Gastrocnemius medialis (tissue), 4 donors: ENCODE data around the gene P2RX2. TPM values are rescaled to one million over a fixed set of nuclear protein-coding genes. Genes with fewer than 3 reads are reported as not detected.

ENCODE experiments used
- ATAC-seq, 2 donors: fragments of 150-250 bp; one replicate each; pipeline ENCODE4 v1.9.1; 2016
- DNase-seq, 2 donors: peaks; one replicate each; pipeline ENCODE4 v3.0.0-alpha.2; 2019
- H3K27ac ChIP-seq, 4 donors: fragments of 200-600 bp; sonication (generic); 1 replicate in 1 of 4; 2 replicates in 3 of 4; pipeline ENCODE4 v1.5.1; 2016 to 2018; ENCODE audit warnings: mild to moderate bottlenecking in 2 of 4, moderate library complexity in 1 of 4
- H3K27me3 ChIP-seq, 3 donors: fragments of 200-600 bp; sonication (generic) in 2 of 3; 1 replicate in 1 of 3; 2 replicates in 2 of 3; pipeline versions ENCODE4 v1.5.1 to v1.6.0; 2016 to 2019; ENCODE audit warnings: mild to moderate bottlenecking in 1 of 3, moderate library complexity in 1 of 3
- H3K36me3 ChIP-seq, 2 donors: fragments of 200-600 bp; sonication (generic) in 1 of 2; one replicate each; pipeline ENCODE4 v1.5.1; 2017 to 2018
- H3K4me1 ChIP-seq, 2 donors: fragments of 200-600 bp; sonication (generic) in 1 of 2; one replicate each; pipeline ENCODE4 v1.5.1; 2016 to 2017; ENCODE audit warnings: mild to moderate bottlenecking in 2 of 2
- H3K4me3 ChIP-seq, 4 donors: fragments of 200-600 bp; sonication (generic) in 3 of 4; 1 replicate in 1 of 4; 2 replicates in 3 of 4; pipeline ENCODE4 v1.5.1; 2016 to 2019; ENCODE audit warnings: mild to moderate bottlenecking in 2 of 4
- H3K9me3 ChIP-seq, 3 donors: fragments of 200-600 bp; sonication (generic) in 2 of 3; 1 replicate in 1 of 3; 2 replicates in 2 of 3; pipeline ENCODE4 v1.5.1; 2016 to 2019
- CTCF ChIP-seq, 5 experiments: fragments of 450-650 bp in 3 of 5; fragments of 200-600 bp in 2 of 5; sonication (generic) in 2 of 5; IDR thresholded peaks in 4 of 5; conservative IDR thresholded peaks in 1 of 5; 1 replicate in 4 of 5; 2 replicates in 1 of 5; pipeline ENCODE4 v1.5.1; 2016 to 2019; ENCODE audit warnings: antibody characterized with exemption in 5 of 5, mild to moderate bottlenecking in 3 of 5, moderate library complexity in 3 of 5
- POLR2A ChIP-seq, 2 donors: fragments of 450-650 bp; IDR thresholded peaks; one replicate each; pipeline ENCODE4 v1.6.1; 2017; ENCODE audit warnings: antibody characterized with exemption in 2 of 2, mild to moderate bottlenecking in 2 of 2, moderate library complexity in 2 of 2
- in situ Hi-C, 4 donors: fragments of 200-750 bp; cut with MboI; loops; one replicate each; pipeline versions ENCODE4 v1.15.0 to v1.8.0; 2017; ENCODE audit warnings: low sequenced_read_pairs in 4 of 4
- intact Hi-C: fragments of 100-400 bp; cut with DNase I; formaldehyde crosslinking; loops from one replicate; pipeline ENCODE4 v1.15.1; 2023; ENCODE audit warnings: low total_unique reads
- total RNA-seq, 4 donors: library from RNA; depleted of rRNA; stranded (reverse); fragments of >200 nt; gene quantifications; one replicate each; pipeline versions ENCODE4 v1.1.0 to v1.2.3, GENCODE V29; 2016

P2RX2 gene
- total RNA-seq, 4 donors from 2014 or later: not detected

- H3K27me3 ChIP-seq: no peaks in the 10 kb centered on the region
- ATAC-seq: no peak
- DNase-seq: no peak
Measured at GRCh38 chr12:132662901-132663755, 44.6 kb downstream of the P2RX2 start.

GRCh38 chr12:132664206-132665148 lies 45.9 kb downstream of the P2RX2 start:
- intact Hi-C loops (no loop called here), in situ Hi-C loops (no loop called here)
- ATAC-seq: no peak
- Histone ChIP-seq H3K4me3 (no peak overlapping the region), H3K27me3 (no peaks in the 10 kb centered on the region), H3K27ac (no peak overlapping the region), H3K4me1 (no peaks in the 10 kb centered on the region), H3K9me3 (no peaks in the 10 kb centered on the region), H3K36me3 (peaks cover 0 to 92% of the 10 kb centered on the region in 2 donors)
- no peak for DNase-seq
- TF ChIP-seq CTCF (IDR thresholded peaks at IDR 0.05 in 4 of 5, conservative IDR thresholded peaks at IDR 0.05 in 1 of 5) (no peak), POLR2A (IDR thresholded peaks at IDR 0.05) (no peak)

More at GRCh38 chr12:132662901-132663755, 44.6 kb downstream of the P2RX2 start:
- Histone ChIP-seq H3K4me3 (no peak overlapping the region), H3K27ac (no peak overlapping the region), H3K9me3 (no peaks in the 10 kb centered on the region), H3K36me3 (peaks cover 0 to 95% of the 10 kb centered on the region in 2 donors), H3K4me1 (no peaks in the 10 kb centered on the region)
- intact Hi-C loops: no loop called here
- TF ChIP-seq CTCF (IDR thresholded peaks at IDR 0.05 in 4 of 5, conservative IDR thresholded peaks at IDR 0.05 in 1 of 5) (no peak), POLR2A (IDR thresholded peaks at IDR 0.05) (no peak)
- in situ Hi-C loops: no loop called here

- DNase-seq (no peak), ATAC-seq (no peak)
- Histone ChIP-seq H3K27ac (no peak overlapping the region), H3K4me3 (no peak overlapping the region), H3K36me3 (peaks cover 0 to 91% of the 10 kb centered on the region in 2 donors), H3K4me1 (no peaks in the 10 kb centered on the region), H3K27me3 (no peaks in the 10 kb centered on the region), H3K9me3 (no peaks in the 10 kb centered on the region)
- in situ Hi-C loops (no loop called here), intact Hi-C loops (no loop called here)
- TF ChIP-seq POLR2A (IDR thresholded peaks at IDR 0.05) (no peak), CTCF (IDR thresholded peaks at IDR 0.05 in 4 of 5, conservative IDR thresholded peaks at IDR 0.05 in 1 of 5) (no peak)
Measured at GRCh38 chr12:132665149-132665491, 46.5 kb downstream of the P2RX2 start.

GRCh38 chr12:132665794-132666193 lies 47.2 kb downstream of the P2RX2 start:
- peaks cover 0 to 84% of the 10 kb centered on the region in 2 donors for H3K36me3 ChIP-seq
- no peaks in the 10 kb centered on the region for H3K4me1 ChIP-seq
- H3K27ac ChIP-seq: no peak overlapping the region
- ATAC-seq (no peak), DNase-seq (no peak)
- no peak overlapping the region for H3K4me3 ChIP-seq
- no peak for TF ChIP-seq POLR2A (IDR thresholded peaks at IDR 0.05)
- TF ChIP-seq CTCF (IDR thresholded peaks at IDR 0.05 in 4 of 5, conservative IDR thresholded peaks at IDR 0.05 in 1 of 5): no peak
- H3K27me3 ChIP-seq: no peaks in the 10 kb centered on the region
- intact Hi-C loops: no loop called here
- in situ Hi-C loops: no loop called here
- H3K9me3 ChIP-seq: no peaks in the 10 kb centered on the region
